Loucy (cell line): ENCODE data around the gene CHI3L2.

ENCODE experiments used
- H2AFZ ChIP-seq: fragments of 200-600 bp; sonication (generic); 2 replicates; pipeline ENCODE4 v1.6.0; 2016; ENCODE audit warnings: antibody characterized with exemption, mild to moderate bottlenecking, low read length, moderate library complexity
- H3F3A ChIP-seq: fragments of 200-600 bp; 2 replicates; pipeline ENCODE4 v1.6.0; 2016; ENCODE audit warnings: antibody characterized with exemption, low read depth, mild to moderate bottlenecking
- H3K27me3 ChIP-seq: fragments of 200-600 bp; sonication (generic); 2 replicates; pipeline ENCODE4 v1.6.1; 2014; ENCODE audit warnings: low read length, mild to moderate bottlenecking; ENCODE audit not compliant: insufficient read depth, poor library complexity, severe bottlenecking
- H3K36me3 ChIP-seq: fragments of 200-600 bp; sonication (generic); 2 replicates; pipeline ENCODE4 v1.6.1; 2016; ENCODE audit warnings: low read length; ENCODE audit not compliant: insufficient read depth
- H3K4me1 ChIP-seq: fragments of 200-600 bp; sonication (generic); 2 replicates; pipeline ENCODE4 v1.5.1; 2014; ENCODE audit warnings: low read length, mild to moderate bottlenecking; ENCODE audit not compliant: insufficient read depth, poor library complexity, severe bottlenecking
- H3K4me2 ChIP-seq: fragments of 200-600 bp; sonication (generic); 2 replicates; pipeline ENCODE4 v1.6.0; 2014; ENCODE audit warnings: antibody characterized with exemption, low read length, low read depth, mild to moderate bottlenecking; ENCODE audit not compliant: poor library complexity, severe bottlenecking
- H3K4me3 ChIP-seq: fragments of 200-600 bp; sonication (generic); 2 replicates; pipeline ENCODE4 v1.5.1; 2014; ENCODE audit warnings: low read length, mild to moderate bottlenecking, mixed read lengths; ENCODE audit not compliant: poor library complexity, severe bottlenecking
- H3K79me2 ChIP-seq: fragments of 200-600 bp; sonication (generic); 2 replicates; pipeline ENCODE4 v1.6.1; 2014; ENCODE audit warnings: low read length; ENCODE audit not compliant: insufficient read depth
- H3K9ac ChIP-seq: fragments of 200-600 bp; sonication (generic); 2 replicates; pipeline ENCODE4 v1.6.0; 2014; ENCODE audit warnings: mild to moderate bottlenecking, low read depth, low read length, moderate library complexity; ENCODE audit not compliant: poor library complexity, severe bottlenecking
- H3K9me2 ChIP-seq: fragments of 200-600 bp; sonication (generic); replicated peaks from 2 replicates; pipeline ENCODE4 v1.6.1; 2016; ENCODE audit warnings: low read depth, low read length, mixed read lengths
- H3K9me3 ChIP-seq: fragments of 200-600 bp; sonication (generic); 2 replicates; pipeline ENCODE4 v1.6.1; 2014; ENCODE audit warnings: mild to moderate bottlenecking, antibody characterized with exemption, low read length, low read depth; ENCODE audit not compliant: insufficient read depth
- H4K20me1 ChIP-seq: fragments of 200-600 bp; sonication (generic); 2 replicates; pipeline ENCODE4 v1.6.0; 2014; ENCODE audit warnings: antibody characterized with exemption, low read length, mild to moderate bottlenecking; ENCODE audit not compliant: insufficient read depth, poor library complexity, severe bottlenecking
- CTCF ChIP-seq: fragments of 200-600 bp; sonication (generic); conservative IDR thresholded peaks from 2 replicates; pipeline ENCODE4 v1.5.1; 2014; ENCODE audit warnings: mild to moderate bottlenecking, antibody characterized with exemption, low read length
- EZH2phosphoT487 ChIP-seq: fragments of 200-600 bp; IDR thresholded peaks from 2 replicates; pipeline ENCODE4 v1.6.1; 2018; ENCODE audit warnings: antibody characterized with exemption, mild to moderate bottlenecking, moderate library complexity, borderline replicate concordance

The CHI3L2 gene

GRCh38 chr1:111238056-111238795 is 10.7 kb downstream of the CHI3L2 start:
- Histone ChIP-seq H3K9me3 (no peaks in the 10 kb centered on the region), H3K9me2 (no peaks in the 10 kb centered on the region), H3K36me3 (no peaks in the 10 kb centered on the region), H3K9ac (no peak overlapping the region), H4K20me1 (no peaks in the 10 kb centered on the region), H3K4me2 (no peak overlapping the region), H3K27me3 (no peaks in the 10 kb centered on the region), H3K4me3 (no peak overlapping the region), H3K4me1 (no peaks in the 10 kb centered on the region), H3K79me2 (no peaks in the 10 kb centered on the region), H3F3A (no peaks in the 10 kb centered on the region), H2AFZ (no peak overlapping the region)
- TF ChIP-seq EZH2phosphoT487 = no peak
- no peak for TF ChIP-seq CTCF

DNA sequence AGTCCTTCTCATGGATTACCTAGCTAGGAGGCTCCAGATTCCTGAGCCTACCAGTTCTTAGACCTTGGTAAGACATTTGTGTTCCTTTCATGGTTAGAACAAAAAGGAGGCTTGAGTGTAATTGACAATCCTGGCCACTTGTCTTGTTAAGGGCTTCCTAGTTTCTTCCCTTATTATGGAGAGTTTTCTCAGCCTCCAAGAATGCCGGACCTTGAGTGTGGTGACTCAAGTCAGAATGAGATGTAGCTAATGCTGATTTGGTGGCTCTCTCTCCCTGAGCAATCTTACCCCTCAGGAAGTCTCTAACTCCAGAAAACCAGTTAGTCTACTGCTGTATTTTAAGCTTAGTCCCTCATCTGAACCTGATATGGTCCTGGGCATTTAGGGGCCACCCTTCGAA is 14.3 kb downstream of the CHI3L2 start:
- no peaks in the 10 kb centered on the region for H3K36me3 ChIP-seq
- H4K20me1 ChIP-seq = no peaks in the 10 kb centered on the region
- no peaks in the 10 kb centered on the region for H3F3A ChIP-seq
- H3K27me3 ChIP-seq = no peaks in the 10 kb centered on the region
- H3K9me2 ChIP-seq = no peaks in the 10 kb centered on the region
- H3K9me3 ChIP-seq = no peaks in the 10 kb centered on the region
- no peaks in the 10 kb centered on the region for H3K79me2 ChIP-seq
- TF ChIP-seq EZH2phosphoT487 (no peak), CTCF (no peak)
- no peak overlapping the region for H3K9ac ChIP-seq
- H3K4me2 ChIP-seq = no peak overlapping the region
- H2AFZ ChIP-seq = no peak overlapping the region
- no peaks in the 10 kb centered on the region for H3K4me1 ChIP-seq
- H3K4me3 ChIP-seq = no peak overlapping the region

GRCh38 chr1:111242805-111243523 is 15.5 kb downstream of the CHI3L2 start:
- Histone ChIP-seq H3K4me3 (no peak overlapping the region), H3K4me2 (no peak overlapping the region), H4K20me1 (no peaks in the 10 kb centered on the region), H3K36me3 (no peaks in the 10 kb centered on the region), H3K27me3 (no peaks in the 10 kb centered on the region), H3K4me1 (no peaks in the 10 kb centered on the region), H3K9me3 (no peaks in the 10 kb centered on the region), H3K9ac (no peak overlapping the region), H3K9me2 (no peaks in the 10 kb centered on the region), H3K79me2 (no peaks in the 10 kb centered on the region), H2AFZ (no peak overlapping the region), H3F3A (no peaks in the 10 kb centered on the region)
- TF ChIP-seq CTCF (no peak), EZH2phosphoT487 (no peak)
